CD14-positive monocyte (primary cell): ENCODE results near the gene ALDH4A1. TPM values are rescaled to one million over a fixed set of nuclear protein-coding genes. Genes with fewer than 3 reads are reported as not detected.

Experiments
- DNase-seq, 3 donors: peaks; one replicate each; pipeline ENCODE4 v3.0.0-alpha.2; 2011 to 2022
- H2AFZ ChIP-seq: 2 replicates; pipeline ENCODE4 v1.6.0; 2012; ENCODE audit warnings: mild to moderate bottlenecking, low read depth, low read length, inconsistent platforms; ENCODE audit not compliant: insufficient read depth, poor library complexity, severe bottlenecking
- H3K27ac ChIP-seq, 2 donors: 1 replicate in 1 of 2; 2 replicates in 1 of 2; pipeline ENCODE4 v1.5.1; 2012 to 2013; ENCODE audit warnings: low read length in 2 of 2, control low read depth in 1 of 2, inconsistent platforms in 1 of 2, low read depth in 1 of 2, mild to moderate bottlenecking in 1 of 2
- H3K27me3 ChIP-seq, 2 donors: one replicate each; pipeline versions ENCODE4 v1.6.0 to v1.6.1; 2011 to 2013; ENCODE audit warnings: low read length in 2 of 2; ENCODE audit not compliant: control insufficient read depth in 2 of 2, insufficient read depth in 2 of 2
- H3K36me3 ChIP-seq, 2 donors: replicated peaks in 1 of 2; 1 replicate in 1 of 2; 2 replicates in 1 of 2; pipeline versions ENCODE4 v1.5.1 to v1.6.1; 2012 to 2013; ENCODE audit warnings: low read length in 2 of 2, control low read depth in 1 of 2, inconsistent platforms in 1 of 2, mild to moderate bottlenecking in 1 of 2; ENCODE audit not compliant: insufficient read depth in 2 of 2, control insufficient read depth in 1 of 2
- H3K4me1 ChIP-seq, 2 donors: 1 replicate in 1 of 2; 2 replicates in 1 of 2; pipeline versions ENCODE4 v1.5.1 to v1.6.1; 2012 to 2013; ENCODE audit warnings: low read length in 2 of 2, control low read depth in 1 of 2, inconsistent platforms in 1 of 2, mild to moderate bottlenecking in 1 of 2, moderate library complexity in 1 of 2; ENCODE audit not compliant: insufficient read depth in 2 of 2, control insufficient read depth in 1 of 2
- H3K4me2 ChIP-seq: replicated peaks from 2 replicates; pipeline ENCODE3; 2012; ENCODE audit warnings: low read length, moderate library complexity, mild to moderate bottlenecking; ENCODE audit not compliant: poor library complexity, severe bottlenecking; ENCODE audit errors: extremely low read depth
- H3K4me3 ChIP-seq, 3 experiments: fragments of 200-600 bp in 1 of 3; sonication (generic) in 1 of 3; replicated peaks in 1 of 3; 1 replicate in 2 of 3; 2 replicates in 1 of 3; pipeline ENCODE4 v1.5.1; 2011 to 2013; ENCODE audit warnings: low read length in 3 of 3, mild to moderate bottlenecking in 3 of 3, control low read depth in 2 of 3, low read depth in 2 of 3, inconsistent platforms in 1 of 3, moderate library complexity in 1 of 3
- H3K79me2 ChIP-seq: 2 replicates; pipeline ENCODE4 v1.6.0; 2012; ENCODE audit warnings: mild to moderate bottlenecking, control low read depth, inconsistent platforms, low read length, moderate library complexity; ENCODE audit not compliant: insufficient read depth
- H3K9ac ChIP-seq: 2 replicates; pipeline ENCODE4 v1.6.0; 2017; ENCODE audit warnings: low read length, mild to moderate bottlenecking; ENCODE audit not compliant: insufficient read depth, poor library complexity, severe bottlenecking
- H3K9me3 ChIP-seq, 2 donors: replicated peaks in 1 of 2; 1 replicate in 1 of 2; 2 replicates in 1 of 2; pipeline versions ENCODE4 v1.5.1 to v1.6.1; 2012 to 2013; ENCODE audit warnings: low read length in 2 of 2, control low read depth in 1 of 2; ENCODE audit not compliant: control insufficient read depth in 1 of 2, insufficient read depth in 1 of 2
- H4K20me1 ChIP-seq: 2 replicates; pipeline ENCODE4 v1.6.0; 2012; ENCODE audit warnings: mild to moderate bottlenecking, low read length, control low read depth, moderate library complexity; ENCODE audit not compliant: insufficient read depth
- H3K27ac Mint-ChIP-seq, 7 donors: one replicate each; pipeline ENCODE4 v1.8.0; 2020; ENCODE audit warnings: mild to moderate bottlenecking in 7 of 7, mixed read lengths in 7 of 7, moderate library complexity in 6 of 7, inconsistent platforms in 2 of 7
- H3K27me3 Mint-ChIP-seq, 3 donors: one replicate each; pipeline ENCODE4 v1.8.0; 2021 to 2022; ENCODE audit warnings: low read depth in 3 of 3, mild to moderate bottlenecking in 3 of 3, mixed read lengths in 3 of 3, moderate library complexity in 3 of 3, inconsistent platforms in 1 of 3
- H3K36me3 Mint-ChIP-seq, 2 donors: one replicate each; pipeline ENCODE4 v1.8.0; 2020; ENCODE audit warnings: mixed read lengths in 2 of 2, inconsistent platforms in 1 of 2, mild to moderate bottlenecking in 1 of 2
- H3K4me1 Mint-ChIP-seq: one replicate; pipeline ENCODE4 v1.8.0; 2020; ENCODE audit warnings: mild to moderate bottlenecking, mixed read lengths
- H3K4me3 Mint-ChIP-seq, 2 donors: one replicate each; pipeline ENCODE4 v1.8.0; 2020; ENCODE audit warnings: mild to moderate bottlenecking in 2 of 2, mixed read lengths in 2 of 2, moderate library complexity in 1 of 2
- H3K9me3 Mint-ChIP-seq, 7 donors: one replicate each; pipeline ENCODE4 v1.8.0; 2020 to 2022; ENCODE audit warnings: mixed read lengths in 7 of 7, mild to moderate bottlenecking in 6 of 7, moderate library complexity in 6 of 7, inconsistent platforms in 2 of 7
- WGBS: methylation state at CpG from one replicate; pipeline ENCODE4 v1.1.5; 2013; ENCODE audit warnings: missing lambda C conversion rate; ENCODE audit not compliant: insufficient coverage; 5-methylcytosine and 5-hydroxymethylcytosine counted together
- intact Hi-C, 2 donors: fragments of 100-400 bp; cut with micrococcal nuclease; formaldehyde crosslinking; loops; one replicate each; pipeline versions ENCODE4 v1.15.0 to v1.15.1; 2023
- polyA plus RNA-seq, 3 donors: library from polyadenylated mRNA; depleted of rRNA in 1 of 3; unstranded in 2 of 3; stranded (reverse) in 1 of 3; fragments of 300-500 nt in 2 of 3; fragments of >200 nt in 1 of 3; fragmentation: Illumina TruSeq in 2 of 3; gene quantifications; 1 replicate in 2 of 3; 2 replicates in 1 of 3; pipeline ENCODE4 v1.2.3, GENCODE V29; 2012 to 2021
- TF ChIP-seq, protein P1 (sequence below): fragments of 200-600 bp; IDR thresholded peaks from one replicate; pipeline ENCODE4 v1.8.0; 2022; ENCODE audit warnings: antibody characterized with exemption, mild to moderate bottlenecking

ALDH4A1 gene
- polyA plus RNA-seq, 3 donors: 4.8 to 7.8 (median 6.1) TPM

- H3K27me3 Mint-ChIP-seq: peaks cover 0 to 2% (median under 1%) of the 10 kb centered on the region in 3 donors
- TF ChIP-seq, protein P1, sequence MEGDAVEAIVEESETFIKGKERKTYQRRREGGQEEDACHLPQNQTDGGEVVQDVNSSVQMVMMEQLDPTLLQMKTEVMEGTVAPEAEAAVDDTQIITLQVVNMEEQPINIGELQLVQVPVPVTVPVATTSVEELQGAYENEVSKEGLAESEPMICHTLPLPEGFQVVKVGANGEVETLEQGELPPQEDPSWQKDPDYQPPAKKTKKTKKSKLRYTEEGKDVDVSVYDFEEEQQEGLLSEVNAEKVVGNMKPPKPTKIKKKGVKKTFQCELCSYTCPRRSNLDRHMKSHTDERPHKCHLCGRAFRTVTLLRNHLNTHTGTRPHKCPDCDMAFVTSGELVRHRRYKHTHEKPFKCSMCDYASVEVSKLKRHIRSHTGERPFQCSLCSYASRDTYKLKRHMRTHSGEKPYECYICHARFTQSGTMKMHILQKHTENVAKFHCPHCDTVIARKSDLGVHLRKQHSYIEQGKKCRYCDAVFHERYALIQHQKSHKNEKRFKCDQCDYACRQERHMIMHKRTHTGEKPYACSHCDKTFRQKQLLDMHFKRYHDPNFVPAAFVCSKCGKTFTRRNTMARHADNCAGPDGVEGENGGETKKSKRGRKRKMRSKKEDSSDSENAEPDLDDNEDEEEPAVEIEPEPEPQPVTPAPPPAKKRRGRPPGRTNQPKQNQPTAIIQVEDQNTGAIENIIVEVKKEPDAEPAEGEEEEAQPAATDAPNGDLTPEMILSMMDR: no peak
- 67% methylated on average over 3 of the region's 12 CpGs for WGBS
- peaks cover 16 to 40% of the 10 kb centered on the region in 2 donors for H3K36me3 Mint-ChIP-seq
- peaks cover 34% of the 10 kb centered on the region for H4K20me1 ChIP-seq
- no peak overlapping the region for H3K27ac ChIP-seq
- H3K79me2 ChIP-seq: no peaks in the 10 kb centered on the region
- H3K9ac ChIP-seq: no peak overlapping the region
- peaks cover 34% of the 10 kb centered on the region in 2 donors for H3K4me1 ChIP-seq
- peak overlapping the region in 1 of 7 donors; percentile 9 for H3K27ac Mint-ChIP-seq
- DNase-seq: no peak
- no peak overlapping the region for H2AFZ ChIP-seq
- peaks cover 34% of the 10 kb centered on the region for H3K4me1 Mint-ChIP-seq
- no peak overlapping the region for H3K4me3 Mint-ChIP-seq
- H3K4me3 ChIP-seq: no peak overlapping the region
- intact Hi-C loops: no loop called here
- no peaks in the 10 kb centered on the region for H3K9me3 Mint-ChIP-seq
- H3K4me2 ChIP-seq: no peak overlapping the region
- H3K9me3 ChIP-seq: no peaks in the 10 kb centered on the region
- no peaks in the 10 kb centered on the region for H3K27me3 ChIP-seq
- H3K36me3 ChIP-seq: peaks cover 0 to 43% of the 10 kb centered on the region in 2 donors
Measured at GRCh38 chr1:18919956-18920355, 17.6 kb upstream of the ALDH4A1 start.

DNA sequence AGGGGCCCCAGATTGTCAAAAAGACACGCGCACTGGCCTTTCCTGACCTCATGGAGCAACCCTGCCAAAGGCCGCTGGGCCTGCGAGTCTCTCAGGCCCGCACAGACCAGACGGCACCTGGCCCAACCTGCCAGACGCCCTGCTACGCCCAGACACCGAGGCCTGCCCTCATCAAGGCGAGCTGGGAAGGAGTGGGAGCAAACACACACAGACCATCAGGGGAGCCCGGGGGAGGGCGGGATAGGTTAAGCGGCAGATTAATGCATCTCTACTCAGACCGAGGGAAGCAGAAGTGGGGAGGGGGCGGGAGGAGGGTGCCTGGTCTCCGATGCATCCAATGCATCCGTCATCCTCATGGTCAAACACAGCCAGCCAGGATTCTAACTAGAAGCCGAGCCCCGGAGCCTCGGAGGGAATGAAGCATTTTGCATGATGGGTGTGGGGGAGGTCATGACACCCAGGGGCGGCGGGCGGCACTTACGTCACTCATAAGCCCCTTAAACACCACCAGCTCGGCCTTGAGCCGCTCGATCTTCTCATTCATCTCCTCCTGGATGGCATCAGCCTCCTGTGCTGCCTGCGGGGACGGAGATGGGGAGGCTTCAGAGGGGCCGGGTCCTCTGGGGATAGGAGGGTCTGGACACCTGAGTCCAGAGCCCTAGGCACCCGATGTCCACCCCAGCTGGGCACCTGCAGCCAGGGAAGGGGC is 17.0 kb upstream of the ALDH4A1 start:
- Mint-ChIP-seq H3K36me3 (peaks cover 16 to 40% of the 10 kb centered on the region in 2 donors), H3K9me3 (no peaks in the 10 kb centered on the region), H3K4me3 (no peak overlapping the region), H3K4me1 (peaks cover 28% of the 10 kb centered on the region), H3K27ac (peak overlapping the region in 2 of 7 donors; percentile 7 to 9), H3K27me3 (peaks cover 0 to 5% (median 0%) of the 10 kb centered on the region in 3 donors)
- H3K36me3 ChIP-seq: peaks cover 0 to 43% of the 10 kb centered on the region in 2 donors
- no peak overlapping the region for H3K9ac ChIP-seq
- H3K27me3 ChIP-seq: no peaks in the 10 kb centered on the region
- no peak for DNase-seq
- over 99% methylated on average over 12 of the region's 31 CpGs for WGBS
- H3K9me3 ChIP-seq: no peaks in the 10 kb centered on the region
- H3K27ac ChIP-seq: no peak overlapping the region
- H3K4me1 ChIP-seq: peaks cover 28% of the 10 kb centered on the region in 2 donors
- TF ChIP-seq, protein P1: no peak
- H2AFZ ChIP-seq: no peak overlapping the region
- H3K4me3 ChIP-seq: no peak overlapping the region
- intact Hi-C loops: no loop called here
- H3K4me2 ChIP-seq: no peak overlapping the region
- H4K20me1 ChIP-seq: peaks cover 29% of the 10 kb centered on the region
- no peaks in the 10 kb centered on the region for H3K79me2 ChIP-seq
